Right lobe of liver (tissue), 4 donors: ENCODE results near the gene GALNT13.

Source experiments
- CTCF ChIP-seq, 4 donors: fragments of 200-600 bp in 3 of 4; fragments of 450-650 bp in 1 of 4; IDR thresholded peaks; one replicate each; pipeline versions ENCODE4 v1.5.1 to v1.8.0; 2016 to 2022; ENCODE audit warnings: antibody characterized with exemption in 4 of 4, mild to moderate bottlenecking in 2 of 4
- POLR2A ChIP-seq: fragments of 450-650 bp; IDR thresholded peaks from one replicate; pipeline ENCODE4 v1.6.1; 2017; ENCODE audit warnings: antibody characterized with exemption, mild to moderate bottlenecking
- donor health status: DM: no; HTN: no; CAD: no.
- donor health status: DM: no; HTN: no; CAD: no.
- donor health status: DM: no; HTN: yes; CAD: no.

GRCh38 chr2:153939124-153939796 is 67.5 kb downstream of the GALNT13 start:
- TF ChIP-seq POLR2A (no peak), CTCF (IDR thresholded peaks at IDR 0.05) (no peak)
